ENCODE data around the gene PABPC3. TPM values are rescaled to one million over a fixed set of nuclear protein-coding genes. Genes with fewer than 3 reads are reported as not detected.

Gene PABPC3
- total RNA-seq, 1 donor from 2014 or later, result 0.23 TPM

DNA sequence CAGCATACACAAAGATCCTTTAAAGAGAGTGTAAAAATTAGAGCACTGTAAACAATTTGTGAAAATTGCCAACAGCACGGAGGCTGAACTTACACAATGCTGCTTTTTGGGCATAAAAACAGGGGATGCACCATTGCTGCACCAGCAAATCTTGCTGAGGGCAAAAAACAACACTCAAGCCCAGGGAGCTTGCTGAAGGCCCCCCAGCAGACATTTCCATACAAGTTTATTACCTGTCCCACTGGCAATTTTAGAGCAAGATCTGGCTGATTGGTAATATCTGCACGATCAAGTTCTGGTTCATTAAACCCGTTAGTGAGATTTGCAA is 41.8 kb downstream of the PABPC3 start:
- no peak for TF ChIP-seq CTCF (conservative IDR thresholded peaks at IDR 0.05; ENCODE audit: low read depth, low read length)
- no peak overlapping the region for H3K4me3 ChIP-seq (ENCODE audit: low read depth, low read length)
- DNase-seq (ENCODE audit: low read depth), result no peak

DNA sequence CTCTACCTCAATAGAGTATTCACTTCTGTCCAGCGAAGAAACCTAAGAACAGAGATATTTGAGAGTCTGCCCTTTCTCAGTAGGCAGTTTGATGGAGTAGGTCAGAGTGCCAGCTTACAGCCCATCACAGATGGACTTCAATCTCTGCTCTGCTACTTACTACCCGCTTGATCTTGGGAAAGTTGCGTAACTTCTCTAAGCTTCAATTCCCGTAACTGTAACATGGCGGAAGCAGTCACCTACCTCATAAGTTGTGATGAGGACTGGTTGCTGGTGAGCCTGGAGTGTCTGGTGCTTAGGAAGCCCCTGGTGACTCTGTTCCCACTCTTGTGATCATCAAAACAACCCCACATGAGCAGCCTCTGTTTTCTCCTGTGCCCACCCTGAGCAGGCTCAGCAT is 45.1 kb downstream of the PABPC3 start:
- no peak for TF ChIP-seq CTCF (conservative IDR thresholded peaks at IDR 0.05; ENCODE audit: low read depth, low read length)
- DNase-seq (ENCODE audit: low read depth), result no peak
- no peak overlapping the region for H3K4me3 ChIP-seq (ENCODE audit: low read depth, low read length)

GRCh38 chr13:25143706-25144105 is 47.8 kb downstream of the PABPC3 start:
- DNase-seq (ENCODE audit: low read depth), result no peak
- no peak overlapping the region for H3K4me3 ChIP-seq (ENCODE audit: low read depth, low read length)
- TF ChIP-seq CTCF (conservative IDR thresholded peaks at IDR 0.05; ENCODE audit: low read depth, low read length), result no peak

GRCh38 chr13:25147638-25148401 is 51.9 kb downstream of the PABPC3 start:
- H3K4me3 ChIP-seq (ENCODE audit: low read depth, low read length), result no peak overlapping the region
- no peak for TF ChIP-seq CTCF (conservative IDR thresholded peaks at IDR 0.05; ENCODE audit: low read depth, low read length)
- no peak for DNase-seq (ENCODE audit: low read depth)

- DNase-seq (ENCODE audit: low read depth), result no peak
- TF ChIP-seq CTCF (conservative IDR thresholded peaks at IDR 0.05; ENCODE audit: low read depth, low read length), result no peak
- no peak overlapping the region for H3K4me3 ChIP-seq (ENCODE audit: low read depth, low read length)
Measured at GRCh38 chr13:25148402-25148771, 52.5 kb downstream of the PABPC3 start.

Other genes starting within 250 kb of the PABPC3 start
- 0.29 TPM in 1 of 2 replicates, not detected in the other for gene AMER2, start 76.2 kb downstream of the PABPC3 start, total RNA-seq
- 21.7 and 28.4 TPM in 2 replicates for gene MTMR6, start 191.4 kb downstream of the PABPC3 start, total RNA-seq
- 50.7 and 74.9 TPM in 2 replicates for gene NUP58, start 205.5 kb downstream of the PABPC3 start, total RNA-seq

Measured in epithelial cell of proximal tubule (primary cell).